ENCODE measurements around the gene CEP68. TPM values are rescaled to one million over a fixed set of nuclear protein-coding genes. Genes with fewer than 3 reads are reported as not detected.
A peak's percentile ranks its signal among the peaks of the same experiment; 100 is the strongest.

CEP68 gene
- total RNA-seq, 4 donors from 2014 or later, result 14.1 to 55.0 (median 30.0) TPM

DNA sequence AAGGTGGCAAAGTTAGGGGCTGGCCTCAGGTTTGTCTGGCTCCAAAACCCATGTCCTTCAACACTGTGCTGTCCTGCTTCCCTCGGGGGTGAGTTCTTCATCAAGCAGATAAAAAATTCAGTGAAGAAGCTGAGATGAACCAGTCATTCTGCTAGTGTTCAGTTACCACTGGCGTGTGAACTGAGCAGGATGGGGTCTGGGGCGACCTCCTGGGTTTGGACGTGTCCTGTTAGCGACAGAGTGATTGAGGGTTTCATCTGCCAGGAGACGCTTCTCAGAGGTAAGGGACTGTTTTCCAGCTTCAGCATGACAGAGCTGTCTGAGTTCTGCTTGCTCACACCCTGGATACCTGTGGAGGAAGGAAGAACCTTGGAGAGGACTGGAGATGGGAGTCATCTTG is 14.6 kb downstream of the CEP68 start:
- H3K27me3 ChIP-seq, result no peaks in the 10 kb centered on the region
- peak overlapping the region; percentile 43 to 77 for H3K27ac ChIP-seq
- H3K4me1 ChIP-seq, result peaks cover 4 to 15% of the 10 kb centered on the region in 2 donors
- no peak overlapping the region for H3K4me3 ChIP-seq
- intact Hi-C loops (cut with DNase I; ENCODE audit: low total_unique reads), result no loop called here
- H3K36me3 ChIP-seq, result no peaks in the 10 kb centered on the region
- H3K9me3 ChIP-seq, result no peaks in the 10 kb centered on the region
- DNase-seq, result no peak
- no peak for TF ChIP-seq CTCF (IDR thresholded peaks at IDR 0.05)
- no peak for TF ChIP-seq POLR2A (IDR thresholded peaks at IDR 0.05)

- Histone ChIP-seq H3K27me3 (no peaks in the 10 kb centered on the region), H3K4me3 (no peak overlapping the region), H3K27ac (peak overlapping the region; percentile 43 to 77), H3K4me1 (peaks cover 11 to 19% of the 10 kb centered on the region in 2 donors), H3K9me3 (no peaks in the 10 kb centered on the region), H3K36me3 (no peaks in the 10 kb centered on the region)
- DNase-seq, result peak in 1 of 2 donors; percentile 26
- TF ChIP-seq POLR2A (IDR thresholded peaks at IDR 0.05), result no peak
- no peak for TF ChIP-seq CTCF (IDR thresholded peaks at IDR 0.05)
- intact Hi-C loops (cut with DNase I; ENCODE audit: low total_unique reads), result no loop called here
Measured at GRCh38 chr2:65071499-65072180, 15.4 kb downstream of the CEP68 start.

- H3K4me1 ChIP-seq, result peaks cover 12 to 19% of the 10 kb centered on the region in 2 donors
- no peaks in the 10 kb centered on the region for H3K36me3 ChIP-seq
- no peak overlapping the region for H3K4me3 ChIP-seq
- no peaks in the 10 kb centered on the region for H3K9me3 ChIP-seq
- intact Hi-C loops (cut with DNase I; ENCODE audit: low total_unique reads), result no loop called here
- H3K27ac ChIP-seq, result peak overlapping the region in 1 of 2 donors; percentile 77
- H3K27me3 ChIP-seq, result no peaks in the 10 kb centered on the region
- no peak for TF ChIP-seq CTCF (IDR thresholded peaks at IDR 0.05)
- no peak for TF ChIP-seq POLR2A (IDR thresholded peaks at IDR 0.05)
- DNase-seq, result peak in 1 of 2 donors; percentile 12
Measured at GRCh38 chr2:65072181-65072970, 16.2 kb downstream of the CEP68 start.

DNA sequence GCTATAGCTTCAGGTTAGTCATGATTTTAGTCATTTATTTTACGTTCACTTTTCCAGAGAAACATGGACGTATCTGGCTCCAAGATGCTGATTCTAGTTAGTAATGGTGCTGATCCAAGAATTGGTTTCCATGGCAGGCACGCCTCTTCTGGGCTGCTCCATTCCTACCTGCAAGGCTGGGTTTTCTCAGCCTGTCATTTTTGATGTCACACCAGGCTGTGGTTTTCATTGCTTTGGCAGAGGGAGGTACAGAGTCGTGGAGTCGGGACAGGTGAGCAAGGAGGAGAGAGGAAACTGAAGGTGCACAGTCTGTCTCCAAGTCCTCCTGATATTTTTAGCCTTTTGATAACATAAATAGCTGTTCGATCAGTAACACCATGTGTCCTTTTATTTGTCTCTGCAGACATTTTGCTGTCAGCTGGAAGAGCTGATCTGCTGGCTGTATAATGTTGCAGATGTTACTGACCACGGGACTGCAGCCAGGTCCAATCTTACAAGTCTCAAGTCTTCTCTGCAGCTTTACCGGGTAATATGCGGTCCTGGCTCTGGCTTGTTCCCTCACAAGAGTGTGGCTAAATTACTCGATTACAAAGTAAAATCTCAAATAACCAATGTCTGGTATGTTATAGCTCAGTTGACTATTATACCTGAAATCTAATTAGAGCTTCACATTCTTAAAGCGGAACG is 17.8 kb downstream of the CEP68 start:
- intact Hi-C loops (cut with DNase I; ENCODE audit: low total_unique reads), result no loop called here
- TF ChIP-seq POLR2A (IDR thresholded peaks at IDR 0.05), result no peak
- TF ChIP-seq CTCF (IDR thresholded peaks at IDR 0.05), result no peak
- Histone ChIP-seq H3K9me3 (no peaks in the 10 kb centered on the region), H3K4me1 (peaks cover 12 to 19% of the 10 kb centered on the region in 2 donors), H3K27ac (no peak overlapping the region), H3K27me3 (no peaks in the 10 kb centered on the region), H3K36me3 (no peaks in the 10 kb centered on the region), H3K4me3 (no peak overlapping the region)
- DNase-seq, result no peak

Data from uterus (tissue), 4 donors.